22Rv1 (cell line): ENCODE data around the gene PPP2R1A.

ENCODE experiments used
- ZFX ChIP-seq: fragments of 450-650 bp; IDR thresholded peaks from 2 replicates; pipeline ENCODE4 v1.6.1; 2017; ENCODE audit warnings: antibody characterized with exemption, borderline replicate concordance
- TF ChIP-seq, protein P1 (sequence below): fragments of 450-650 bp; IDR thresholded peaks from 2 replicates; pipeline ENCODE4 v1.5.1; 2017; ENCODE audit warnings: mild to moderate bottlenecking

DNA sequence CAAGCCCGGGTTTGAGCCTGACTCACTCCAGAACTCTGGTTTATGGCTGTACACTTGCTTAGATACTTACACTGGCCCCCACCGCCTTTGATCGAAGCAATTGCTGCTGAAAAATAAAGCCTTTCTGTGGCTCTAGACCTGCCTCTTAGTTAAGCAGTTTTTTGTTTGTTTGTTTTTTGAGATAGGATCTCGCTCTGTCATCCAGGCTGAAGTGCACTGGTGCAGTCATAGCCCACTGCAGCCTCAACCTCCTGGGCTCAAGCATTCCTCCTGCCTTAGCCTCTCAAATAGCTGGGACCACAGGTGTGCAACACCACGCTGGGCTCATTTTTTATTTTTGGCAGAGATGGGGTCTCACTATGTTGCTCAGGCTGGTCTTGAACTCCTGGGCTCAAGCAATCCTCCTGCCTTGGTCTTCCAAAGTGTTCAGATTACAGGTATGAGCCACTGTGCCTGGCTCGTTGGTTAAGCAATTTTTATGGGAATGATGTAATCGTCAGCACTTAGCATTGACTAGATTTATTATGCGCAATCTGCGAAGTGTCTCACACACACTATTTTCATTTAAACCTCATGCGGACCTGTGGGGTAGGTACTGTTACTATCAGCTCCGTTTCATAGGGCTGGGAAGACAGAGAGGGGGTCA lies 22.2 kb downstream of the PPP2R1A start:
- TF ChIP-seq, protein P1, sequence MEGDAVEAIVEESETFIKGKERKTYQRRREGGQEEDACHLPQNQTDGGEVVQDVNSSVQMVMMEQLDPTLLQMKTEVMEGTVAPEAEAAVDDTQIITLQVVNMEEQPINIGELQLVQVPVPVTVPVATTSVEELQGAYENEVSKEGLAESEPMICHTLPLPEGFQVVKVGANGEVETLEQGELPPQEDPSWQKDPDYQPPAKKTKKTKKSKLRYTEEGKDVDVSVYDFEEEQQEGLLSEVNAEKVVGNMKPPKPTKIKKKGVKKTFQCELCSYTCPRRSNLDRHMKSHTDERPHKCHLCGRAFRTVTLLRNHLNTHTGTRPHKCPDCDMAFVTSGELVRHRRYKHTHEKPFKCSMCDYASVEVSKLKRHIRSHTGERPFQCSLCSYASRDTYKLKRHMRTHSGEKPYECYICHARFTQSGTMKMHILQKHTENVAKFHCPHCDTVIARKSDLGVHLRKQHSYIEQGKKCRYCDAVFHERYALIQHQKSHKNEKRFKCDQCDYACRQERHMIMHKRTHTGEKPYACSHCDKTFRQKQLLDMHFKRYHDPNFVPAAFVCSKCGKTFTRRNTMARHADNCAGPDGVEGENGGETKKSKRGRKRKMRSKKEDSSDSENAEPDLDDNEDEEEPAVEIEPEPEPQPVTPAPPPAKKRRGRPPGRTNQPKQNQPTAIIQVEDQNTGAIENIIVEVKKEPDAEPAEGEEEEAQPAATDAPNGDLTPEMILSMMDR, result no peak
- TF ChIP-seq ZFX, result no peak
